Heart left ventricle (tissue), 16 donors: ENCODE results near the gene ALK. TPM values are rescaled to one million over a fixed set of nuclear protein-coding genes. Genes with fewer than 3 reads are reported as not detected.

Source experiments
- ATAC-seq, 4 donors: fragments of 200-7000 bp; cut with Tn5 transposase; one replicate each; pipeline ENCODE4 v1.9.1; 2020 to 2022; ENCODE audit warnings: moderate library complexity in 4 of 4, mild to moderate bottlenecking in 3 of 4, moderate number of reproducible peaks in 1 of 4
- DNase-seq, 5 donors: peaks; one replicate each; pipeline ENCODE4 v3.0.0-alpha.2; 2020
- H3K27ac ChIP-seq, 12 donors: fragments of 200-600 bp; sonication (generic) in 4 of 12; one replicate each; pipeline versions ENCODE4 v1.5.0 to v1.8.0; 2016 to 2022; ENCODE audit warnings: mild to moderate bottlenecking in 2 of 12
- H3K27me3 ChIP-seq, 9 donors: fragments of 200-600 bp; sonication (generic) in 2 of 9; one replicate each; pipeline versions ENCODE4 v1.5.1 to v1.8.0; 2016 to 2022; ENCODE audit warnings: mild to moderate bottlenecking in 3 of 9
- H3K36me3 ChIP-seq, 9 donors: fragments of 200-600 bp; sonication (generic) in 2 of 9; one replicate each; pipeline versions ENCODE4 v1.5.0 to v1.8.0; 2018 to 2022; ENCODE audit warnings: mild to moderate bottlenecking in 2 of 9
- H3K4me1 ChIP-seq, 12 donors: fragments of 200-600 bp; sonication (generic) in 4 of 12; one replicate each; pipeline versions ENCODE4 v1.5.0 to v1.8.0; 2016 to 2022; ENCODE audit warnings: mild to moderate bottlenecking in 3 of 12
- H3K4me3 ChIP-seq, 12 donors: fragments of 200-600 bp; sonication (generic) in 4 of 12; one replicate each; pipeline versions ENCODE4 v1.5.0 to v1.8.0; 2017 to 2022; ENCODE audit warnings: mild to moderate bottlenecking in 9 of 12, moderate library complexity in 4 of 12
- H3K9me3 ChIP-seq, 12 donors: fragments of 200-600 bp; sonication (generic) in 4 of 12; one replicate each; pipeline versions ENCODE4 v1.5.0 to v1.8.0; 2016 to 2022; ENCODE audit warnings: mild to moderate bottlenecking in 1 of 12
- CTCF ChIP-seq, 12 donors: fragments of 200-600 bp; sonication (generic) in 4 of 12; IDR thresholded peaks; one replicate each; pipeline versions ENCODE4 v1.5.0 to v1.8.0; 2018 to 2022; ENCODE audit warnings: antibody characterized with exemption in 12 of 12, mild to moderate bottlenecking in 5 of 12
- POLR2A ChIP-seq, 2 donors: fragments of 450-650 bp; IDR thresholded peaks; one replicate each; pipeline ENCODE4 v1.6.1; 2017; ENCODE audit warnings: antibody characterized with exemption in 2 of 2, mild to moderate bottlenecking in 2 of 2, moderate library complexity in 2 of 2
- WGBS, 4 donors: extraction: QIAGEN DNeasy Blood & Tissue Kit in 2 of 4; methylation state at CpG; one replicate each; pipeline versions ENCODE4 v1.1.5 to v1.1.7; 2013 to 2018; 5-methylcytosine and 5-hydroxymethylcytosine counted together
- intact Hi-C, 10 donors: fragments of 100-400 bp; cut with DNase I; formaldehyde crosslinking; loops; one replicate each; pipeline versions ENCODE4 v1.11.1 to v1.14.2; 2022
- polyA plus RNA-seq, 2 donors: library from polyadenylated mRNA; stranded (reverse); fragments of 200-250 nt; gene quantifications; one replicate each; pipeline ENCODE4 v1.2.3, GENCODE V29; 2013
- total RNA-seq, 9 donors: library from RNA; depleted of rRNA in 2 of 9; stranded (reverse); fragments of >200 nt in 2 of 9; fragmentation: NEBNext Ultra II Directional in 3 of 9; extraction: Animal tissue kit (Norgen Biotek cat#: 25700) in 3 of 9; gene quantifications; one replicate each; pipeline versions ENCODE4 v1.1.0 to v1.2.4, GENCODE V29; 2016 to 2023
- donor health status: ischemic (EF 13 %, LVEDD 7.1; RV severe dilation, severe dysfunction).
- donor health status: healthy with polysubstance abuse.
- donor health status: DM: no; HTN: yes; CAD: no.
- donor health status: DM: no; HTN: no; CAD: no.
- donor health status: ischemic (EF 25% LVEDD 6.9; RV normal size, moderate dysfunction).
- donor health status: ischemic (EF 25% LVEDD 5.7; RV mildly dilated, moderate dysfunction).
- donor health status: healthy.
- donor health status: DM: yes; HTN: yes; CAD: no.
- donor health status: ischemic (EF 35%, LVEDD 5.7; RV mildly dilated, moderate dysfunction).
- donor health status: nonischemic (EF 11% LVEDD 7.7; RV severe dilation, severe dysfunction).
- donor health status: DM: yes; HTN: yes; CAD: no.
- donor health status: PGD.
- donor health status: ischemic (EF 29% LVEDD 5.4; RV normal size, mild dysfunction).
- donor health status: nonischemic (EF 23%, LVEDD 6.1; RV moderate dilation, normal function).

The ALK gene
- total and polyA plus RNA-seq, 11 donors, result 0.05 to 0.50 (median 0.13) TPM; not detected in 5

- Histone ChIP-seq H3K9me3 (no peaks in the 10 kb centered on the region), H3K4me1 (peaks cover 0 to 7% (median 0%) of the 10 kb centered on the region in 12 donors), H3K27ac (no peak overlapping the region), H3K4me3 (no peak overlapping the region), H3K36me3 (no peaks in the 10 kb centered on the region), H3K27me3 (peaks cover 0 to 18% (median 0%) of the 10 kb centered on the region in 9 donors)
- TF ChIP-seq CTCF (IDR thresholded peaks at IDR 0.05), result no peak
- no peak for TF ChIP-seq POLR2A (IDR thresholded peaks at IDR 0.05)
- ATAC-seq (no peak), DNase-seq (no peak)
- 68 to 83% (median 78%) methylated on average over 6 of the region's 6 CpGs for WGBS, 4 donors
- intact Hi-C loops, result no loop called here
Measured at GRCh38 chr2:29273685-29274611, 647.4 kb downstream of the ALK start.

DNA sequence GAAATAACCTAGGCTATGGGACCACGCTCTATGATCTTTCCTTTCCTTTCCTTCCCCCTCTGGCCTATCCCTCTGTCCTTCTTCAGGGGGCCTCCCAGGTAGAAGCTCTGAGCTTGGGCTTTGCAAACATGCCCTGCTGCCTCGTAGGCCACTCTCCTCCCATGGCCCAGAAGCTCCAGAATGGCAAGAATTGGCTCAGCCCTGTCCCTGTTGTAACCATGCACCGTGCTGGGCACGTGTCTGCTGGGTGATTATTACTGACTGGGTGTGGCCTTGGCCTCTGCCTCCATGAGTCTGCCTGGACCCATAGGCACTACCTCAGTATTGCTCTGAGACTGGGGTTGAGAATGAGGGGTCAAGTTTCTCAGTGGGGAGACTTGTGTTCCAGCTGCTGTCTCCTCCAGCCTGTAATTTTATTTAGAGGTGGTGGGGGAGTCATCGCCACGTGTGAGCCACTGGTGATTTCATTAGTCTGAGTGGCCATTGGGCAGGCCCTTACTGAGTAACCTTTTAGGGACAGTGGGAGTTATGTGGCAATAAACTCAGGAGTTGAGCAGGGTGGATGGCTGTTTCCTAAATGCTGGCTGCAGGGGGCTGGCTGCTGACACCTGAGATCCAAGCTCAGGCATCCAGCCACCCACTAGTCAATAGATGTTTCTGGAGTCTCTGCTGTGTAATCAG lies 648.2 kb downstream of the ALK start:
- Histone ChIP-seq H3K4me1 (peaks cover 0 to 7% (median 0%) of the 10 kb centered on the region in 12 donors), H3K4me3 (no peak overlapping the region), H3K27ac (no peak overlapping the region), H3K36me3 (no peaks in the 10 kb centered on the region), H3K27me3 (peaks cover 0 to 16% (median 0%) of the 10 kb centered on the region in 9 donors), H3K9me3 (no peaks in the 10 kb centered on the region)
- 81 to 88% (median 82%) methylated on average over 6 of the region's 6 CpGs for WGBS, 4 donors
- no peak for DNase-seq
- ATAC-seq, result no peak
- TF ChIP-seq CTCF (IDR thresholded peaks at IDR 0.05), result no peak
- TF ChIP-seq POLR2A (IDR thresholded peaks at IDR 0.05), result no peak
- intact Hi-C loops, result no loop called here

DNA sequence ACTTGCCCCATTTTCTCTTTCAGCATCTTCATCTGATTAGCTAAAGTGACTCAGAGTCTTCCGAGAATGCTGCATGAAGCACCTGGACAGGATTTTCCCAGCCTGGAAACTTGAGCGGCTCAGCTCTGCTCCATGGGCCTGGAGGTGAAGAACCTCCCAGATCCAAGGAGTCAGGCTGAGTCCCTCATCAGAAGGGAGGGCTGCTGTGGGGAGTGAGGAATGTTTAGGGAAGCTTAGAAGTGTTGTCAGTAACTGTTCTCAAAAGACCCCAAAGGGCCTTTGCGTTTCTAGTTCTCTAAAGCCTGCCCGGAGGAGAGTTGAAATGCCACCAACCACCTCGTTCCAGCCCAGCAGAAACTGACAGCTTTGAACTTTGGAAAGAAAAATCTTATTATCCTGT lies 649.1 kb downstream of the ALK start:
- 86 to 92% (median 88%) methylated on average over 5 of the region's 5 CpGs for WGBS, 4 donors
- DNase-seq, result no peak
- Histone ChIP-seq H3K27ac (no peak overlapping the region), H3K36me3 (no peaks in the 10 kb centered on the region), H3K27me3 (peaks cover 0 to 11% (median 0%) of the 10 kb centered on the region in 9 donors), H3K4me1 (peaks cover 0 to 7% (median 0%) of the 10 kb centered on the region in 12 donors), H3K4me3 (no peak overlapping the region), H3K9me3 (no peaks in the 10 kb centered on the region)
- no peak for TF ChIP-seq POLR2A (IDR thresholded peaks at IDR 0.05)
- no peak for TF ChIP-seq CTCF (IDR thresholded peaks at IDR 0.05)
- no peak for ATAC-seq
- intact Hi-C loops, result no loop called here

GRCh38 chr2:29270701-29271121 lies 650.7 kb downstream of the ALK start:
- Histone ChIP-seq H3K36me3 (no peaks in the 10 kb centered on the region), H3K4me1 (peaks cover 0 to 7% (median 0%) of the 10 kb centered on the region in 12 donors), H3K27ac (no peak overlapping the region), H3K9me3 (no peaks in the 10 kb centered on the region), H3K4me3 (no peak overlapping the region), H3K27me3 (peaks cover 0 to 11% (median 0%) of the 10 kb centered on the region in 9 donors)
- intact Hi-C loops, result no loop called here
- DNase-seq (no peak), ATAC-seq (no peak)
- WGBS, 4 donors, result 77 to 84% (median 83%) methylated on average over 5 of the region's 5 CpGs
- TF ChIP-seq POLR2A (IDR thresholded peaks at IDR 0.05) (no peak), CTCF (IDR thresholded peaks at IDR 0.05) (no peak)
